Measurements from ENCODE around the gene OASL. TPM values are rescaled to one million over a fixed set of nuclear protein-coding genes. Genes with fewer than 3 reads are reported as not detected.

OASL gene
- total RNA-seq, 4 donors from 2014 or later, result 0.20 to 0.44 TPM; not detected in 2

DNA sequence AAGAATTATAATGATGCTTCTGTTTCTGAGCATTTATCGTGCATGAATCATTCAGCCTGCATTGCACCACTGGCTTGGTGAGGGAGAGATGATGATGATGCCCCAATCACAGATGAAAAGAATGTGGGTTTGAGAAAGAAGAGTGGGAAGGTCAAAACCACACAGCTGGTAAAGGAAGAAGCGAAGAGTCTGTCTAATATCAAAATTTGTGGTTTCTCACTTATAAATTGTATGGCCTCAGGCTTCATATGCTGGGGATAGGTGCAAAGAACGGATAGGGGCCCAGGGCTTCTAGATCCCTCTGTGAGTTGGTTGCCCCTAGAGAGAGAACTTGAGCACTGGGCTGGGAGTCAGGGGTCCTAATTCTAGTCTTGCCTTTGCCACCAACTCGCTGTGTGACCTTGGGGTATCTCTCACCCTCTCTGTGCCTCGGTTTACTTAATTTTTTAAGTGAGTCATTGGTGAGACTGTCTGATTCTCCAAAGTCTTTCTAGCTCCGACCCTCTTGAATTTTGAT, 2.2 kb downstream of the OASL start:
- DNase-seq (ENCODE audit: low spot score in 2 of 2), result no peak
- H3K4me3 ChIP-seq, result no peak overlapping the region
- no peaks in the 10 kb centered on the region for H3K9me3 ChIP-seq
- no peaks in the 10 kb centered on the region for H3K27me3 ChIP-seq
- TF ChIP-seq, protein P1, sequence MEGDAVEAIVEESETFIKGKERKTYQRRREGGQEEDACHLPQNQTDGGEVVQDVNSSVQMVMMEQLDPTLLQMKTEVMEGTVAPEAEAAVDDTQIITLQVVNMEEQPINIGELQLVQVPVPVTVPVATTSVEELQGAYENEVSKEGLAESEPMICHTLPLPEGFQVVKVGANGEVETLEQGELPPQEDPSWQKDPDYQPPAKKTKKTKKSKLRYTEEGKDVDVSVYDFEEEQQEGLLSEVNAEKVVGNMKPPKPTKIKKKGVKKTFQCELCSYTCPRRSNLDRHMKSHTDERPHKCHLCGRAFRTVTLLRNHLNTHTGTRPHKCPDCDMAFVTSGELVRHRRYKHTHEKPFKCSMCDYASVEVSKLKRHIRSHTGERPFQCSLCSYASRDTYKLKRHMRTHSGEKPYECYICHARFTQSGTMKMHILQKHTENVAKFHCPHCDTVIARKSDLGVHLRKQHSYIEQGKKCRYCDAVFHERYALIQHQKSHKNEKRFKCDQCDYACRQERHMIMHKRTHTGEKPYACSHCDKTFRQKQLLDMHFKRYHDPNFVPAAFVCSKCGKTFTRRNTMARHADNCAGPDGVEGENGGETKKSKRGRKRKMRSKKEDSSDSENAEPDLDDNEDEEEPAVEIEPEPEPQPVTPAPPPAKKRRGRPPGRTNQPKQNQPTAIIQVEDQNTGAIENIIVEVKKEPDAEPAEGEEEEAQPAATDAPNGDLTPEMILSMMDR (IDR thresholded peaks at IDR 0.05), result no peak
- TF ChIP-seq EP300 (IDR thresholded peaks at IDR 0.05) (no peak), POLR2A (IDR thresholded peaks at IDR 0.05) (no peak)
- H3K36me3 ChIP-seq, result no peaks in the 10 kb centered on the region
- H3K27ac ChIP-seq, result no peak overlapping the region
- WGBS, 2 donors, result 65 to 68% methylated on average over 6 of the region's 6 CpGs
- H3K4me1 ChIP-seq, result peaks cover 0 to 13% (median 7%) of the 10 kb centered on the region in 4 donors

DNA sequence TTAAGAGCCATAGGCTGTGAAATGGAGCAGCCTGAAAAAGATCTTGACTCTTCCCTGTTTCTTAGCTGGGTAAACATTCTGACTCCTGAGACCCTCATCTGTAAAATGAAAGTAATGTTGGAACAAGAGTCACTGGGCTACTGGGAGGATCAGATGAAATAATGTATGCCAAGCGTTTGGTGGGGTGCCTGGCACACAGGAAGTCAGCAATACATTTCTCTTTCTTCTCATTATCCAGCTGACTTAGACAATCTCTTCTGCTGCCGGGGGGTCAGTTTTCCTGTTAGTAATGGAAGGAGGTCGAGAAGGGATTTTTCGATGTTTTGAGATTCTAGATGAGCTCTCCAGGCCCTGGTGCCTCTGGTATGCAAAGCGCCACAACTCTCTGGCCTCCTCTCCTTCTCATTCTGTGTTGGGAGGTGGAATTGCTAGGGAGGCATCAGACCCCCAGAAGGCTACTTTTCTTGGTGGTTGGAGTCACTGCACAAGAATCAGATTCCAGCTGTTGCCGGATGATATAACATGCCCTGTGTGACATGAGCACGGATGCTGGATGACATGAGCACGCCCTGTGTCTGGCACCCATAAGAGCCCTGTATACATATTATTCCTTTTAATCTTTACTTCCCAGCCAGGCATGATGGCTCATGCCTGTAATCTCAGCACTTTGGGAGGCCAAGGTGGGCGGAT, 4.3 kb downstream of the OASL start:
- no peak for DNase-seq (ENCODE audit: low spot score in 2 of 2)
- no peaks in the 10 kb centered on the region for H3K9me3 ChIP-seq
- no peaks in the 10 kb centered on the region for H3K36me3 ChIP-seq
- no peak overlapping the region for H3K27ac ChIP-seq
- TF ChIP-seq, protein P1 (IDR thresholded peaks at IDR 0.05), result no peak
- TF ChIP-seq POLR2A (IDR thresholded peaks at IDR 0.05) (no peak), EP300 (IDR thresholded peaks at IDR 0.05) (no peak)
- H3K4me3 ChIP-seq, result no peak overlapping the region
- 72 to 81% methylated on average over 9 of the region's 9 CpGs for WGBS, 2 donors
- peaks cover 0 to 13% (median 7%) of the 10 kb centered on the region in 4 donors for H3K4me1 ChIP-seq
- no peaks in the 10 kb centered on the region for H3K27me3 ChIP-seq

DNA sequence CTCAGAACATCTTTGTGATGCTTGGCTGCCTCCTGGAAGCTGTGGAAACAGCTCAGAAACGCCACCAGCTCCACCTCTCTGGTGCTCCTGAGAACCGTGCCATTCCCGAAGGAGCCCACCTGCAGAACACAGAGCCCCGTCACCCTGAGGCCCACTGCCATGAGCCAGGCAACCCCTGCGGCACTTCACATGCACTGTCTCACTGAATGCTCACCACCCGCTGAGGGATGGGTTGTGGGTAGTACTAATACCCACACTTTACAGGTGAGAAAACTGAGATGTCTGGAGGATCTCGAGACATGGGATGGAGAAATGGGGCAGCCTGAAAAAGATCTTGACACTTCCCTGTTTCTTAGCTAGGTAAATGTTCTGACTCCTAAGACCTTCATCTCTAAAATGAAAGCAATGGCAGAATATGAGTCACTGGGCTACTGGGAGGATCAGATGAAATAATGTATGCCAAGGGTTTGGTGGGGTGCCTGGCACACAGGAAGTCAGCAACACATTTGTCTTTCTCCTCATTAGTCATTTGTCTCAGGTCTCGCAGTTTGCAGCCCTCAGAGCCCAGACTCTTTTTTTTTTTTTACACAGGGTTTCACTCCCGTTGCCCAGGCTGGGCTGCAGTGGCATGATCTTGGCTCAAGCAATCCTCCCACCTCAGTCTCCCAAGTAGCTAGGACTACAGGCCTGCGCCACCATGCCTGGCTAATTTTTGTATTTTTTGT, 5.3 kb downstream of the OASL start:
- DNase-seq (ENCODE audit: low spot score in 2 of 2), result no peak
- whole genome bisulfite sequencing, 2 donors, result 73 to 84% methylated on average over 10 of the region's 10 CpGs
- Histone ChIP-seq H3K27me3 (no peaks in the 10 kb centered on the region), H3K4me1 (peaks cover 0 to 13% (median 5%) of the 10 kb centered on the region in 4 donors), H3K36me3 (no peaks in the 10 kb centered on the region), H3K9me3 (no peaks in the 10 kb centered on the region), H3K27ac (no peak overlapping the region), H3K4me3 (no peak overlapping the region)
- TF ChIP-seq, protein P1 (IDR thresholded peaks at IDR 0.05), result no peak
- TF ChIP-seq EP300 (IDR thresholded peaks at IDR 0.05) (no peak), POLR2A (IDR thresholded peaks at IDR 0.05) (no peak)

DNA sequence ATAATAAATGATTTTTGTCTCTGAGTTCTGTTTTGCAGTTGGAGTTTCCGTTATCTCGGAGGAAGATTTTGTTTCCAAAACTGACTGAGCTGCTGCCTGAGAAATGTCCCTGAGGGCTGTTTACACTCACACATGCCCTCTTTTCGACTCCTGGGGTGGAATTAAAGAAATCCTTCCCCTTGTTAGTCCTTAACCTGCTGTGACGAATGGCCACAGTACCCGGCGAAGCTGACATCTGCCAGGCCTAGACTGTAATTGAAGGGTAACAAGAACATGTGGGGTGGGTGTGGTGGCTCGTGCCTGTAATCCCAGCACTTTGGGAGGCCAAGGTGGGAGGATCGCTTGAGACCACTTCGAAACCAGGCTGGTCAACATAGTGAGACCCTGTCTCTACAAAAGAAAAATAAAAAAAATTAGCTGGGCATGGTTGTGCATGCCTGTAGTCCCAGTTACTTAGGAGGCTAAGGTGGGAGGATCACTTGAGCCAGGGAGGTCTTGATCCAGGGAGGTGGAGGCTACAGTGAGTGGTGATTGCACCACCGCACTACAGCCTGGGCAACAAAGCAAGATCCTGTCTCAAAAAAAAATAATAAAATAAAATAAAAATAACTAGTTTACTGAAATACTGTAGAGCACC, 8.4 kb downstream of the OASL start:
- DNase-seq (ENCODE audit: low spot score in 2 of 2), result no peak
- H3K4me3 ChIP-seq, result no peak overlapping the region
- no peak overlapping the region for H3K27ac ChIP-seq
- no peaks in the 10 kb centered on the region for H3K4me1 ChIP-seq
- TF ChIP-seq, protein P1 (IDR thresholded peaks at IDR 0.05), result no peak
- TF ChIP-seq POLR2A (IDR thresholded peaks at IDR 0.05) (no peak), EP300 (IDR thresholded peaks at IDR 0.05) (no peak)
- 61 to 71% methylated on average over 10 of the region's 10 CpGs for WGBS, 2 donors
- H3K27me3 ChIP-seq, result no peaks in the 10 kb centered on the region
- no peaks in the 10 kb centered on the region for H3K9me3 ChIP-seq
- no peaks in the 10 kb centered on the region for H3K36me3 ChIP-seq

Data from tibial nerve (tissue), 4 donors.